BLaER1 treated with 17β-estradiol and CSF1 and Interleukin-3, amounts not matched to agents 10 nM and 100 nM (cell line): ENCODE measurements around the gene WDR49.

ENCODE experiments used
- H3K27ac ChIP-seq, 11 experiments: shearing (Covaris generic); formaldehyde crosslinking; 2 replicates each; pipeline ENCODE4 v1.8.1; 2022
- H3K27me3 ChIP-seq, 11 experiments: shearing (Covaris generic); formaldehyde crosslinking; 2 replicates each; pipeline ENCODE4 v1.8.1; 2022
- H3K36me3 ChIP-seq, 11 experiments: shearing (Covaris generic); formaldehyde crosslinking; 2 replicates each; pipeline ENCODE4 v1.8.1; 2022
- H3K4me1 ChIP-seq, 10 experiments: shearing (Covaris generic); formaldehyde crosslinking; 2 replicates each; pipeline ENCODE4 v1.8.1; 2022
- H3K4me2 ChIP-seq, 11 experiments: shearing (Covaris generic); formaldehyde crosslinking; 2 replicates each; pipeline ENCODE4 v1.8.1; 2022
- H3K4me3 ChIP-seq, 10 experiments: shearing (Covaris generic); formaldehyde crosslinking; 2 replicates each; pipeline ENCODE4 v1.8.1; 2022
- H3K9ac ChIP-seq, 11 experiments: shearing (Covaris generic); formaldehyde crosslinking; 2 replicates each; pipeline ENCODE4 v1.8.1; 2022
- H3K9me3 ChIP-seq, 11 experiments: shearing (Covaris generic); formaldehyde crosslinking; replicated peaks in 1 of 11; 2 replicates each; pipeline ENCODE4 v1.8.1; 2022
- H4K20me1 ChIP-seq, 11 experiments: shearing (Covaris generic); formaldehyde crosslinking; 2 replicates each; pipeline ENCODE4 v1.8.1; 2022
- Cebpa-rat ChIP-seq, 11 experiments: shearing (Covaris generic); IDR thresholded peaks; 2 replicates each; pipeline ENCODE4 v1.8.1; 2022

Gene WDR49

DNA sequence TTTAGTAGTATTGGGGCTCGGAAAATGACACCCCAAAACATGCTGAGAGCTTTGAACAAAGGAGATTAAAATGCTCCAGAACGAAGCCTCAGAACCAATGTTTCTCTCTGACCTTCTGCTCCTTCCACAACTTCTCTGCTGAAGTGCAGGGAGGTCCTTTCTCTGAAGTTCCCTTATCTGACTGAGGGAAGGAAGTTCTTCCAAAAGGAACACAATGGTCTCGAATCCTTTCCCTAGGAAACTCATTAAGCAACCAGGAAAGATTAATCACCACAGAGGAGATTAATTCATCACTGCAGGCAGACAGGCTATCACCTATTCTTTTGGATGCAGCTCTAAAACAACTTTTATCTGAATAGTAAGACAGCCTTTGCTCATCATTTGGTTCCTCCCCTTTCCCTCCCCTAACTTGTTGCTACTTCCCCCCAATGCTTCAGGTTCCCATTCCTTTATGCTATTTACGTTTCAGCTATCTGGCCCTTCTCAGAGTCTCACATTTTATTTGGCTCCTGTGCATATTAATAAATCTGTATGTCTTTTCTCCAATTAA, 18.2 kb upstream of the WDR49 start:
- no peak for TF ChIP-seq Cebpa-rat (IDR thresholded peaks at IDR 0.05)
- Histone ChIP-seq H3K9ac (no peak overlapping the region), H3K27me3 (no peaks in the 10 kb centered on the region), H4K20me1 (no peaks in the 10 kb centered on the region), H3K9me3 (peaks cover 18 to 30% (median 25%) of the 10 kb centered on the region in 11 experiments), H3K4me3 (no peak overlapping the region), H3K4me1 (no peaks in the 10 kb centered on the region), H3K4me2 (no peak overlapping the region), H3K36me3 (peaks cover 43 to 60% (median 50%) of the 10 kb centered on the region in 11 experiments), H3K27ac (no peak overlapping the region)

DNA sequence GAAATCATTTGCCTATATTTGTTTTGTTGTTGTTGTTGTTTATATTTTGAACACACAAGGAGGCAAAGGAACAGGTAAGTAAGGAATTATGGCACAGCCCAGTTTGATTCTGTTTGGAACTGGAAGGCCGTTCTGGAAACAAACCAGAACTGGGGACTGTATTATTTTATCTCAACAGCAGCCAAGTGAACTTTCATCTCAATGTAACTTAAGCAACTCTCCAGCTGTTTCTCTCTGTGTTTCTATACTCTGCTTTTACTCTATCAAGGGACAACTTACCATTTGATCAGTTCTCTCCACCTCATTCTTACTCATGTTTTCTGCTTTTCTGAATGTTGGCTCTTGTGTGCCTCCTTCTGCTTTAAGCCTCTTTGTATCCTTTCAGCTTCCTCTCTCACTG, 16.0 kb upstream of the WDR49 start:
- Histone ChIP-seq H4K20me1 (no peaks in the 10 kb centered on the region), H3K4me2 (no peak overlapping the region), H3K36me3 (peaks cover 21 to 38% (median 27%) of the 10 kb centered on the region in 11 experiments), H3K4me1 (no peaks in the 10 kb centered on the region), H3K27me3 (no peaks in the 10 kb centered on the region), H3K27ac (no peak overlapping the region), H3K9me3 (peaks cover 0 to 8% (median 5%) of the 10 kb centered on the region in 11 experiments; a peak in 9 of 22 replicates), H3K4me3 (no peak overlapping the region), H3K9ac (no peak overlapping the region)
- TF ChIP-seq Cebpa-rat (IDR thresholded peaks at IDR 0.05), result no peak

- Histone ChIP-seq H3K27ac (no peak overlapping the region), H3K4me3 (no peak overlapping the region), H4K20me1 (no peaks in the 10 kb centered on the region), H3K27me3 (no peaks in the 10 kb centered on the region), H3K4me2 (no peak overlapping the region), H3K9ac (no peak overlapping the region), H3K4me1 (no peaks in the 10 kb centered on the region), H3K9me3 (peaks cover 0 to 6% (median 0%) of the 10 kb centered on the region in 11 experiments; a peak in 3 of 22 replicates), H3K36me3 (peaks cover 10 to 27% (median 17%) of the 10 kb centered on the region in 11 experiments; a peak in 20 of 22 replicates)
- no peak for TF ChIP-seq Cebpa-rat (IDR thresholded peaks at IDR 0.05)
These were observed 14.9 kb upstream of the WDR49 start for GRCh38 chr3:167668651-167669050.

DNA sequence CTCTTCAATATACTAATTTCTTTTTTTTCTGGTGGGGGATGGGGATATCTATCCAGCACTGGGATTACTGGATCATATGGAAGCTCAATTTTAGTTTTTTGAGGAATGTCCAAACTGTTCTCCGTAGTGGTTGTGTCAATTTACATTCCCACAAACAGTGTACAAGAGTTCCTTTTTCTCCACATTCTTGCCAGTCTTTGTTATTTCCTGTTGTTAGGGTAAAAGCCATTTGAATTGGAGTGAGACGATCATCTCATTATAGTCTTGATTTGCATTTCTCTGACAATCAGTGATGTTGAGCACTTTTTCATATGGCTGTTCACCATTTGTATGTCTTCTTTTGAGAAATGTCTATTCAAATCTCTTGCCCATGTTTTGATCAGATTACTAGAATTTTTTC, 12.8 kb upstream of the WDR49 start:
- H4K20me1 ChIP-seq, result no peaks in the 10 kb centered on the region
- no peaks in the 10 kb centered on the region for H3K4me1 ChIP-seq
- no peaks in the 10 kb centered on the region for H3K27me3 ChIP-seq
- no peak overlapping the region for H3K9ac ChIP-seq
- peaks cover 0 to 11% (median 0%) of the 10 kb centered on the region in 11 experiments; a peak in 6 of 22 replicates for H3K36me3 ChIP-seq
- no peak overlapping the region for H3K4me3 ChIP-seq
- TF ChIP-seq Cebpa-rat (IDR thresholded peaks at IDR 0.05), result no peak
- H3K4me2 ChIP-seq, result no peak overlapping the region
- H3K27ac ChIP-seq, result no peak overlapping the region
- H3K9me3 ChIP-seq, result no peaks in the 10 kb centered on the region

DNA sequence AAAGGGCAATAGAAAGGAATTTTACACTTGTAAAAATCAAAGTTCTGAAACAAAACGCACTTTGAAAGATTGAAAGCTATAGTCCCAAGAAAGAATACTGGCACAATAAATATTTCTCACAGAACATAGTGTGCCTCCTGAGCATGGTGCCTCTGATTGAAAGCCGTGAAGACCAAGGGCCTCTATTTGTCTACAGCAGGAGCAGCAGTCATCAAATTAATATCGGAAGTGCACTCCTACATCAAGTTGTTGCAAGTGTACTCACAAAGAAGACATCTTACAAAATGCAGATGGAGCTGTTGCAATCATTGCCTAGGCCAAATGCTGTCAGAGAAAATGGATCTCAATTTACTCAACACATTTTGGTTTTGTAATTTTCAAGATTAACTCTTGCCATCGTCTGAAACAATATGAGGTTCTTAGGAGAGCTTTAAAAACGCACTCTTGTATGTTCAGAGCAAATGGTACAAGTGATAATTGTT, 9.2 kb upstream of the WDR49 start:
- TF ChIP-seq Cebpa-rat (IDR thresholded peaks at IDR 0.05), result no peak
- no peak overlapping the region for H3K9ac ChIP-seq
- no peaks in the 10 kb centered on the region for H3K27me3 ChIP-seq
- H3K4me2 ChIP-seq, result no peak overlapping the region
- H3K4me1 ChIP-seq, result no peaks in the 10 kb centered on the region
- no peaks in the 10 kb centered on the region for H4K20me1 ChIP-seq
- no peak overlapping the region for H3K27ac ChIP-seq
- no peaks in the 10 kb centered on the region for H3K9me3 ChIP-seq
- no peaks in the 10 kb centered on the region for H3K36me3 ChIP-seq
- H3K4me3 ChIP-seq, result no peak overlapping the region

DNA sequence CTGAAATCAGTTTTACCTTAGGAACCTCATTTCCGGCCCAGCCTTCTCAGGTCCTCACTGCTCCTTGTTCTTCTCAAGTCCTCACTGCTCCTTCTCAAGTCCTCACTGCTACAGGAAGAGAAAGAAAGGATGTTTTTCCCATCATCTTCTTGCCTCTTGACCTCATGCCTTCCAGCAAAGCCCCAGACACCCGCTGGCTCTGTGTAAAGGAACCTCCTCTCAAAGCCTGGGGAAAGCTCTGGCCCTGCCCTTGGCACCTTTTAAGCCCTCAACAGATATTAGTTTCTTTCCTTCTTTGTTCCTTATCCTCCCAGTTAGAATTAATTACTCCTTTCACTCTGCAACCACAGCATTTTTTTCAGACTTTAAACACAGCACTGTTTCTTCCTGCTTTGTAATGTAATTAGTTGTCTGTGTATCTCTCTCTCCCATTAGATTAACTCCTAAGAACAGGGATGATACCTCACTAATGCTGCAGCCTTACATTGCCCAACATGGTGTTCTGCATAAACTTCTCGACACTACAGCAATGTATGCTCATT, 4.0 kb upstream of the WDR49 start:
- Histone ChIP-seq H3K9me3 (peaks cover 0 to 10% (median 0%) of the 10 kb centered on the region in 11 experiments; a peak in 8 of 22 replicates), H3K4me1 (peaks cover 4 to 11% (median 9%) of the 10 kb centered on the region in 10 experiments; a peak in 15 of 20 replicates), H4K20me1 (no peaks in the 10 kb centered on the region), H3K4me2 (no peak overlapping the region), H3K27ac (no peak overlapping the region), H3K9ac (no peak overlapping the region), H3K27me3 (no peaks in the 10 kb centered on the region), H3K4me3 (no peak overlapping the region), H3K36me3 (no peaks in the 10 kb centered on the region)
- no peak for TF ChIP-seq Cebpa-rat (IDR thresholded peaks at IDR 0.05)

- H3K4me1 ChIP-seq, result peaks cover 4 to 11% (median 9%) of the 10 kb centered on the region in 10 experiments; a peak in 15 of 20 replicates
- no peak overlapping the region for H3K4me2 ChIP-seq
- no peak overlapping the region for H3K4me3 ChIP-seq
- no peaks in the 10 kb centered on the region for H3K36me3 ChIP-seq
- no peak overlapping the region for H3K9ac ChIP-seq
- peaks cover 0 to 10% (median 0%) of the 10 kb centered on the region in 11 experiments; a peak in 8 of 22 replicates for H3K9me3 ChIP-seq
- H3K27me3 ChIP-seq, result no peaks in the 10 kb centered on the region
- H3K27ac ChIP-seq, result no peak overlapping the region
- no peak for TF ChIP-seq Cebpa-rat (IDR thresholded peaks at IDR 0.05)
- H4K20me1 ChIP-seq, result no peaks in the 10 kb centered on the region
These were observed 3.1 kb upstream of the WDR49 start for GRCh38 chr3:167656821-167657220.

GRCh38 chr3:167653155-167653554, 587 bp downstream of the WDR49 start:
- Histone ChIP-seq H3K4me3 (no peak overlapping the region), H4K20me1 (no peaks in the 10 kb centered on the region), H3K9ac (peak overlapping the region in 2 of 11 experiments; percentile 2 to 50; a peak in 2 of 22 replicates), H3K27me3 (no peaks in the 10 kb centered on the region), H3K27ac (peak overlapping the region in 8 of 11 experiments; percentile 4 to 71 (median 42); a peak in 10 of 22 replicates), H3K4me1 (peaks cover 4 to 11% (median 9%) of the 10 kb centered on the region in 10 experiments; a peak in 16 of 20 replicates), H3K36me3 (no peaks in the 10 kb centered on the region), H3K4me2 (peak overlapping the region; percentile 14 to 63 (median 43); a peak in 17 of 22 replicates), H3K9me3 (peaks cover 0 to 10% (median 0%) of the 10 kb centered on the region in 11 experiments; a peak in 8 of 22 replicates)
- TF ChIP-seq Cebpa-rat (IDR thresholded peaks at IDR 0.05), result no peak

GRCh38 chr3:167651826-167652225, 1.9 kb downstream of the WDR49 start:
- Histone ChIP-seq H3K9me3 (peaks cover 0 to 10% (median 0%) of the 10 kb centered on the region in 11 experiments; a peak in 8 of 22 replicates), H3K27ac (no peak overlapping the region), H3K9ac (no peak overlapping the region), H3K4me1 (peaks cover 4 to 11% (median 9%) of the 10 kb centered on the region in 10 experiments; a peak in 16 of 20 replicates), H3K36me3 (no peaks in the 10 kb centered on the region), H4K20me1 (no peaks in the 10 kb centered on the region), H3K4me2 (no peak overlapping the region), H3K4me3 (no peak overlapping the region), H3K27me3 (no peaks in the 10 kb centered on the region)
- no peak for TF ChIP-seq Cebpa-rat (IDR thresholded peaks at IDR 0.05)
